B cell (primary cell): ENCODE results near the gene RRAD.

ENCODE experiments used
- CTCF ChIP-seq: fragments of 200-600 bp; IDR thresholded peaks from one replicate; pipeline ENCODE4 v1.8.0; 2022; ENCODE audit warnings: antibody characterized with exemption, mild to moderate bottlenecking
- EZH2 ChIP-seq: IDR thresholded peaks from 2 replicates; pipeline ENCODE4 v1.6.1; 2012; ENCODE audit warnings: borderline replicate concordance, low read depth, mild to moderate bottlenecking, moderate library complexity, low read length; ENCODE audit not compliant: insufficient read depth, poor library complexity, severe bottlenecking

GRCh38 chr16:66914541-66914940 lies 10.8 kb downstream of the RRAD start:
- no peak for TF ChIP-seq CTCF
- no peak for TF ChIP-seq EZH2
